Adrenal gland (tissue), 12 donors: ENCODE results near the gene MAPT. TPM values are rescaled to one million over a fixed set of nuclear protein-coding genes. Genes with fewer than 3 reads are reported as not detected.

Experiments
- DNase-seq, 7 donors: peaks; one replicate each; pipeline ENCODE4 v3.0.0-alpha.2; 2019 to 2020
- H3K27ac ChIP-seq, 5 donors: fragments of 200-600 bp; sonication (generic) in 4 of 5; 1 replicate in 3 of 5; 2 replicates in 2 of 5; pipeline versions ENCODE4 v1.5.1 to v1.8.0; 2016 to 2020; ENCODE audit warnings: mild to moderate bottlenecking in 1 of 5
- H3K27me3 ChIP-seq: fragments of 200-600 bp; 2 replicates; pipeline ENCODE4 v1.8.0; 2021
- H3K36me3 ChIP-seq, 2 donors: fragments of 200-600 bp; replicated peaks in 1 of 2; 1 replicate in 1 of 2; 2 replicates in 1 of 2; pipeline versions ENCODE4 v1.5.1 to v1.8.0; 2018 to 2022
- H3K4me1 ChIP-seq, 2 donors: fragments of 200-600 bp; replicated peaks in 1 of 2; 1 replicate in 1 of 2; 2 replicates in 1 of 2; pipeline versions ENCODE4 v1.5.1 to v1.8.0; 2018 to 2021
- H3K4me3 ChIP-seq, 4 donors: fragments of 200-600 bp; sonication (generic) in 3 of 4; one replicate each; pipeline ENCODE4 v1.5.1; 2016 to 2018
- H3K9me3 ChIP-seq, 3 donors: fragments of 200-600 bp; sonication (generic) in 1 of 3; replicated peaks in 1 of 3; 1 replicate in 2 of 3; 2 replicates in 1 of 3; pipeline versions ENCODE4 v1.5.1 to v1.8.0; 2016 to 2021
- POLR2A ChIP-seq, 2 donors: fragments of 450-650 bp; IDR thresholded peaks; one replicate each; pipeline ENCODE4 v1.6.1; 2017; ENCODE audit warnings: antibody characterized with exemption in 2 of 2, mild to moderate bottlenecking in 2 of 2, moderate library complexity in 1 of 2
- WGBS, 4 donors: extraction: QIAGEN DNeasy Blood & Tissue Kit in 2 of 4; methylation state at CpG; one replicate each; pipeline versions ENCODE4 v1.1.5 to v1.1.7; 2013 to 2017; 5-methylcytosine and 5-hydroxymethylcytosine counted together
- intact Hi-C, 2 donors: fragments of 100-400 bp; cut with DNase I; formaldehyde crosslinking; loops; one replicate each; pipeline versions ENCODE4 v1.14.1 to v1.15.0; 2022 to 2023
- polyA plus RNA-seq, 3 donors: library from polyadenylated mRNA; stranded (reverse); fragments of 200-250 nt in 2 of 3; fragments of 350-450 nt in 1 of 3; fragmentation: Illumina TruSeq in 1 of 3; extraction: RNeasy Lipid Tissue Mini Kit (QIAGEN cat#74804) in 1 of 3; gene quantifications; one replicate each; pipeline ENCODE4 v1.2.3, GENCODE V29; 2013 to 2014
- total RNA-seq, 9 donors: library from RNA; depleted of rRNA in 4 of 9; stranded (reverse); fragments of >200 nt in 4 of 9; fragments of 120-200 nt in 1 of 9; fragmentation: NEBNext Ultra II Directional in 1 of 9; extraction: Animal tissue kit (Norgen Biotek cat#: 25700) in 1 of 9; gene quantifications; one replicate each; pipeline versions ENCODE4 v1.1.0 to v1.2.4, GENCODE V29; 2013 to 2023
- TF ChIP-seq, protein P1 (sequence below), 6 experiments: fragments of 450-650 bp in 4 of 6; fragments of 200-600 bp in 2 of 6; sonication (generic) in 1 of 6; IDR thresholded peaks; 1 replicate in 5 of 6; 2 replicates in 1 of 6; pipeline versions ENCODE4 v1.5.1 to v1.8.0; 2016 to 2021; ENCODE audit warnings: antibody characterized with exemption in 6 of 6, mild to moderate bottlenecking in 2 of 6, moderate library complexity in 1 of 6
- donor health status: healthy with polysubstance abuse.
- donor health status: Bipolar disorder and iron deficiency.
- donor health status: DM: yes; HTN: yes; CAD: no.
- donor health status: DM: no; HTN: no; CAD: no.
- donor health status: DM: no; HTN: no; CAD: no.
- donor health status: DM: yes; HTN: yes; CAD: no.

MAPT gene
- total and polyA plus RNA-seq, 12 donors = 0.72 to 17.6 (median 3.3) TPM

DNA sequence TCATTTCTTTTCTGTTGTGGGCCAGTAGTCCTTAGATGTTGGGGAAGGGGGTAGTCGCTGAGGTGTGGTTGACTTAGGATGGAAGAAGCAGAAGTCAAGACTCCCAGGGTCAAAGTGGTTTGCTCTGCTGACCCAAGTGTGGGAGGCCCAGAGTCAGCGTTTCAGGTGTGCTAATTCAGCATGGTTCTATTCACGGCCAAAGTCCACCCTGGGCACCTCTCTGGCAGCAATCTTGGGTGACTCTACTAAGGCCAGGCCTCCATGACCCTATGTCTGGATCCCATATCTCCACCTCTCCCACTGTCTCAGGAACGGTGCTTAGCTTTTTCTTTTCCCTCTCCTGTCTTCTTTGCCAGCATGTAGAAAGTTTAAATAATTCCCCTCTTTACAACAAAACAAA lies 32.9 kb downstream of the MAPT start:
- no peaks in the 10 kb centered on the region for H3K36me3 ChIP-seq
- intact Hi-C loops = no loop called here
- no peak for DNase-seq
- 82 to 86% (median 83%) methylated on average over 4 of the region's 4 CpGs for WGBS, 4 donors
- TF ChIP-seq, protein P1, sequence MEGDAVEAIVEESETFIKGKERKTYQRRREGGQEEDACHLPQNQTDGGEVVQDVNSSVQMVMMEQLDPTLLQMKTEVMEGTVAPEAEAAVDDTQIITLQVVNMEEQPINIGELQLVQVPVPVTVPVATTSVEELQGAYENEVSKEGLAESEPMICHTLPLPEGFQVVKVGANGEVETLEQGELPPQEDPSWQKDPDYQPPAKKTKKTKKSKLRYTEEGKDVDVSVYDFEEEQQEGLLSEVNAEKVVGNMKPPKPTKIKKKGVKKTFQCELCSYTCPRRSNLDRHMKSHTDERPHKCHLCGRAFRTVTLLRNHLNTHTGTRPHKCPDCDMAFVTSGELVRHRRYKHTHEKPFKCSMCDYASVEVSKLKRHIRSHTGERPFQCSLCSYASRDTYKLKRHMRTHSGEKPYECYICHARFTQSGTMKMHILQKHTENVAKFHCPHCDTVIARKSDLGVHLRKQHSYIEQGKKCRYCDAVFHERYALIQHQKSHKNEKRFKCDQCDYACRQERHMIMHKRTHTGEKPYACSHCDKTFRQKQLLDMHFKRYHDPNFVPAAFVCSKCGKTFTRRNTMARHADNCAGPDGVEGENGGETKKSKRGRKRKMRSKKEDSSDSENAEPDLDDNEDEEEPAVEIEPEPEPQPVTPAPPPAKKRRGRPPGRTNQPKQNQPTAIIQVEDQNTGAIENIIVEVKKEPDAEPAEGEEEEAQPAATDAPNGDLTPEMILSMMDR (IDR thresholded peaks at IDR 0.05) = no peak
- H3K27me3 ChIP-seq = peaks cover 3% of the 10 kb centered on the region
- no peak overlapping the region for H3K27ac ChIP-seq
- no peaks in the 10 kb centered on the region for H3K4me1 ChIP-seq
- no peak overlapping the region for H3K4me3 ChIP-seq
- no peaks in the 10 kb centered on the region for H3K9me3 ChIP-seq

DNA sequence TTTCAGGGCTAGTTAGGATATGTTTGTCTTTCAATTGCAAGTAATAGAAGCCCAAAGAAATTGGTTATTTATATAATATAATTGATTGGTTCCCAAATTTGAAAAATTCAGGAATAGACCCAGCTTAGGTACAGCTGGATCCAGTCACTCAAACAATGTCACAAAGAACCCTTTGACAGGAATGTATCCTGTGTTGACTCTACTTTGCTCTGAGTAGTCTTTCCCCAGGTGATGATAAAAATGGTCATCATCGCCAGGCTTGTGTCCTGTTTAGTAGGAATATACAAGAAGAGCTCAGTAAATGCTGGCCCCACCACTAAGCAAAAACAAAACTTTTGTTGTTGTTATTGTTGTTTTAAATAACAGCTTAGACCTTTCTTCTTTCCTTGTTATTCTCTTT lies 35.0 kb downstream of the MAPT start:
- H3K27ac ChIP-seq = no peak overlapping the region
- no peak for TF ChIP-seq POLR2A (IDR thresholded peaks at IDR 0.05)
- TF ChIP-seq, protein P1 (IDR thresholded peaks at IDR 0.05) = no peak
- no peaks in the 10 kb centered on the region for H3K4me1 ChIP-seq
- H3K27me3 ChIP-seq = no peaks in the 10 kb centered on the region
- H3K36me3 ChIP-seq = no peaks in the 10 kb centered on the region
- 90 to 96% (median 94%) methylated on average over 1 of the region's 1 CpG for WGBS, 4 donors
- DNase-seq = no peak
- no peak overlapping the region for H3K4me3 ChIP-seq
- H3K9me3 ChIP-seq = no peaks in the 10 kb centered on the region
- intact Hi-C loops = no loop called here

GRCh38 chr17:45930420-45930951 lies 36.1 kb downstream of the MAPT start:
- intact Hi-C loops = no loop called here
- DNase-seq = no peak
- no peak overlapping the region for H3K27ac ChIP-seq
- TF ChIP-seq, protein P1 (IDR thresholded peaks at IDR 0.05) = no peak
- TF ChIP-seq POLR2A (IDR thresholded peaks at IDR 0.05) = no peak
- no peak overlapping the region for H3K4me3 ChIP-seq
- WGBS, 4 donors = 88 to 90% (median 88%) methylated on average over 6 to 8 of the region's 8 CpGs
- no peaks in the 10 kb centered on the region for H3K27me3 ChIP-seq
- H3K4me1 ChIP-seq = no peaks in the 10 kb centered on the region
- no peaks in the 10 kb centered on the region for H3K9me3 ChIP-seq
- no peaks in the 10 kb centered on the region for H3K36me3 ChIP-seq

DNA sequence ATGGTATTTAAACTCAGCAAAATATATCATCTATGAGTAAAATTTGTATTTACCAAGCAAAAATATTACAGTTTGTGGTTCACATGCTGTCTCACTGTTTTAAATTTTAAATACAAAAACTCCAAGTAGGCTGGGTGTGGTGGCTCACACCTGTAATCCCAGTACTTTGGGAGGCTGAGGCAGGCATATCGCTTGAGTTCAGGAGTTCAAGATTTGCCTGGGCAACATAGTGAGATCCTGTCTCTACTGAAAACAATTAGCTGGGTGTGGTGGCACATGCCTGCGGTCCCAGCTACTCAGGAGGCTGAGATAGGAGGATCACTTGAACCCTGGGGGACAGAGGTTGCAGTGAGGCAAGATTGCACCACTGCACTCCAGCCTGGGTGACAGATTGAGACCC lies 37.3 kb downstream of the MAPT start:
- no peaks in the 10 kb centered on the region for H3K36me3 ChIP-seq
- 85 to 100% (median 94%) methylated on average over 2 of the region's 2 CpGs for WGBS, 4 donors
- no peaks in the 10 kb centered on the region for H3K9me3 ChIP-seq
- H3K4me3 ChIP-seq = no peak overlapping the region
- no peaks in the 10 kb centered on the region for H3K4me1 ChIP-seq
- no peaks in the 10 kb centered on the region for H3K27me3 ChIP-seq
- no peak for TF ChIP-seq POLR2A (IDR thresholded peaks at IDR 0.05)
- TF ChIP-seq, protein P1 (IDR thresholded peaks at IDR 0.05) = no peak
- H3K27ac ChIP-seq = no peak overlapping the region
- DNase-seq = no peak
- intact Hi-C loops = no loop called here
